Endodermal cell (in vitro differentiated cells): ENCODE results near the gene DNM3. TPM values are rescaled to one million over a fixed set of nuclear protein-coding genes. Genes with fewer than 3 reads are reported as not detected.

Experiments
- DNase-seq: peaks from one replicate; pipeline ENCODE4 v3.0.0-alpha.2; 2017
- H3K27ac ChIP-seq: 2 replicates; pipeline ENCODE4 v1.5.1; 2013; ENCODE audit warnings: mild to moderate bottlenecking, low read depth, low read length, moderate library complexity
- H3K27me3 ChIP-seq: 2 replicates; pipeline ENCODE4 v1.6.1; 2013; ENCODE audit warnings: mild to moderate bottlenecking, low read length, moderate library complexity; ENCODE audit not compliant: insufficient read depth, control insufficient read depth, poor library complexity, severe bottlenecking
- H3K36me3 ChIP-seq: 2 replicates; pipeline ENCODE4 v1.7.0; 2013; ENCODE audit warnings: mild to moderate bottlenecking, low read length, moderate library complexity; ENCODE audit not compliant: control insufficient read depth, insufficient read depth
- H3K4me1 ChIP-seq: one replicate; pipeline ENCODE4 v1.7.0; 2013; ENCODE audit warnings: low read length; ENCODE audit not compliant: control insufficient read depth, insufficient read depth
- H3K4me3 ChIP-seq: 2 replicates; pipeline ENCODE4 v1.5.1; 2013; ENCODE audit warnings: mild to moderate bottlenecking, low read length, moderate library complexity
- H3K9ac ChIP-seq: 2 replicates; pipeline ENCODE4 v1.6.1; 2013; ENCODE audit warnings: mild to moderate bottlenecking, low read length, moderate library complexity; ENCODE audit not compliant: poor library complexity, severe bottlenecking; ENCODE audit errors: extremely low read depth
- H3K9me3 ChIP-seq: 2 replicates; pipeline ENCODE4 v1.6.1; 2013; ENCODE audit warnings: mild to moderate bottlenecking, low read length, moderate library complexity; ENCODE audit not compliant: control insufficient read depth
- H3K27ac Mint-ChIP-seq: 2 replicates; pipeline ENCODE4 v1.8.0; 2020; ENCODE audit warnings: mixed read lengths
- H3K27me3 Mint-ChIP-seq: 2 replicates; pipeline ENCODE4 v1.8.0; 2021; ENCODE audit warnings: mild to moderate bottlenecking, mixed read lengths; ENCODE audit not compliant: insufficient read depth
- H3K36me3 Mint-ChIP-seq: 2 replicates; pipeline ENCODE4 v1.8.0; 2020; ENCODE audit warnings: low read depth, mixed read lengths
- H3K4me1 Mint-ChIP-seq: 2 replicates; pipeline ENCODE4 v1.8.0; 2020; ENCODE audit warnings: mixed read lengths
- H3K4me3 Mint-ChIP-seq: 2 replicates; pipeline ENCODE4 v1.8.0; 2020; ENCODE audit warnings: mild to moderate bottlenecking, moderate library complexity, mixed read lengths
- H3K9me3 Mint-ChIP-seq: 2 replicates; pipeline ENCODE4 v1.8.0; 2020; ENCODE audit warnings: mild to moderate bottlenecking, mixed read lengths
- CTCF ChIP-seq: fragments of 200-600 bp; sonication (generic); conservative IDR thresholded peaks from 2 replicates; pipeline ENCODE4 v1.5.0; 2021; ENCODE audit warnings: antibody characterized with exemption, mild to moderate bottlenecking
- WGBS, 2 experiments: methylation state at CpG; one replicate each; pipeline versions ENCODE4 v1.1.5 to v1.1.7; 2013; ENCODE audit warnings: missing lambda C conversion rate in 2 of 2, mixed read lengths in 1 of 2; ENCODE audit not compliant: insufficient coverage in 1 of 2, insufficient read length in 1 of 2; 5-methylcytosine and 5-hydroxymethylcytosine counted together
- total RNA-seq, 2 donors: library from RNA; stranded (reverse); fragmentation: NEBNext Ultra II Directional in 1 of 2; extraction: Animal tissue kit (Norgen Biotek cat#: 25700) in 1 of 2; gene quantifications; 2 replicates in 1 of 2; 3 replicates in 1 of 2; pipeline ENCODE4 v1.2.1, GENCODE V29; 2021

DNM3 gene
- total RNA-seq, 2 donors from 2014 or later = 0.53 to 1.8 TPM

- H3K9me3 Mint-ChIP-seq = peaks cover 7% of the 10 kb centered on the region
- H3K27me3 Mint-ChIP-seq = no peaks in the 10 kb centered on the region
- Histone ChIP-seq H3K4me3 (no peak overlapping the region), H3K27ac (no peak overlapping the region), H3K4me1 (no peaks in the 10 kb centered on the region), H3K9me3 (peaks cover 2% of the 10 kb centered on the region), H3K36me3 (no peaks in the 10 kb centered on the region), H3K27me3 (no peaks in the 10 kb centered on the region), H3K9ac (no peak overlapping the region)
- 97 to 100% methylated on average over 1 of the region's 1 CpG for WGBS, 2 experiments
- H3K36me3 Mint-ChIP-seq = no peaks in the 10 kb centered on the region
- H3K27ac Mint-ChIP-seq = no peak overlapping the region
- TF ChIP-seq CTCF = no peak
- no peak for DNase-seq
- H3K4me3 Mint-ChIP-seq = no peak overlapping the region
- H3K4me1 Mint-ChIP-seq = peaks cover 7% of the 10 kb centered on the region
These were observed 511.1 kb downstream of the DNM3 start for GRCh38 chr1:172352435-172352834.

- no peak for TF ChIP-seq CTCF
- Histone ChIP-seq H3K9ac (no peak overlapping the region), H3K4me3 (no peak overlapping the region), H3K27ac (no peak overlapping the region), H3K27me3 (no peaks in the 10 kb centered on the region), H3K4me1 (peaks cover 12% of the 10 kb centered on the region), H3K36me3 (no peaks in the 10 kb centered on the region), H3K9me3 (no peaks in the 10 kb centered on the region)
- Mint-ChIP-seq H3K27ac (no peak overlapping the region), H3K4me1 (peaks cover 26% of the 10 kb centered on the region), H3K9me3 (no peaks in the 10 kb centered on the region), H3K36me3 (no peaks in the 10 kb centered on the region), H3K27me3 (no peaks in the 10 kb centered on the region), H3K4me3 (no peak overlapping the region)
- DNase-seq = no peak
- 94 to 100% methylated on average over 4 to 5 of the region's 5 CpGs for WGBS, 2 experiments
These were observed 513.3 kb downstream of the DNM3 start for GRCh38 chr1:172354291-172355274.

GRCh38 chr1:172356620-172357019 lies 515.3 kb downstream of the DNM3 start:
- Mint-ChIP-seq H3K27ac (no peak overlapping the region), H3K4me1 (peaks cover 41% of the 10 kb centered on the region), H3K4me3 (no peak overlapping the region), H3K36me3 (no peaks in the 10 kb centered on the region), H3K9me3 (no peaks in the 10 kb centered on the region), H3K27me3 (no peaks in the 10 kb centered on the region)
- Histone ChIP-seq H3K4me1 (peaks cover 31% of the 10 kb centered on the region), H3K9ac (no peak overlapping the region), H3K27ac (no peak overlapping the region), H3K36me3 (no peaks in the 10 kb centered on the region), H3K4me3 (no peak overlapping the region), H3K27me3 (no peaks in the 10 kb centered on the region), H3K9me3 (no peaks in the 10 kb centered on the region)
- TF ChIP-seq CTCF = no peak
- DNase-seq = no peak
